AG09319 (cell line): Measurements from ENCODE around the gene ADAM21.
"Not testable (repeated sequence)": the region's sequence is repeated elsewhere in the genome, so short reads cannot be mapped to it uniquely, and the experiment has no call there.

Experiments
- DNase-seq: peaks from one replicate; pipeline ENCODE4 v3.0.0-alpha.2; 2010; ENCODE audit warnings: low read depth; ENCODE audit errors: extremely low read depth
- TF ChIP-seq, protein P1 (sequence below): IDR thresholded peaks from 2 replicates; pipeline ENCODE4 v1.5.1; 2011; ENCODE audit warnings: low read depth, mild to moderate bottlenecking, inconsistent platforms, low read length, moderate library complexity

ADAM21 gene

DNA sequence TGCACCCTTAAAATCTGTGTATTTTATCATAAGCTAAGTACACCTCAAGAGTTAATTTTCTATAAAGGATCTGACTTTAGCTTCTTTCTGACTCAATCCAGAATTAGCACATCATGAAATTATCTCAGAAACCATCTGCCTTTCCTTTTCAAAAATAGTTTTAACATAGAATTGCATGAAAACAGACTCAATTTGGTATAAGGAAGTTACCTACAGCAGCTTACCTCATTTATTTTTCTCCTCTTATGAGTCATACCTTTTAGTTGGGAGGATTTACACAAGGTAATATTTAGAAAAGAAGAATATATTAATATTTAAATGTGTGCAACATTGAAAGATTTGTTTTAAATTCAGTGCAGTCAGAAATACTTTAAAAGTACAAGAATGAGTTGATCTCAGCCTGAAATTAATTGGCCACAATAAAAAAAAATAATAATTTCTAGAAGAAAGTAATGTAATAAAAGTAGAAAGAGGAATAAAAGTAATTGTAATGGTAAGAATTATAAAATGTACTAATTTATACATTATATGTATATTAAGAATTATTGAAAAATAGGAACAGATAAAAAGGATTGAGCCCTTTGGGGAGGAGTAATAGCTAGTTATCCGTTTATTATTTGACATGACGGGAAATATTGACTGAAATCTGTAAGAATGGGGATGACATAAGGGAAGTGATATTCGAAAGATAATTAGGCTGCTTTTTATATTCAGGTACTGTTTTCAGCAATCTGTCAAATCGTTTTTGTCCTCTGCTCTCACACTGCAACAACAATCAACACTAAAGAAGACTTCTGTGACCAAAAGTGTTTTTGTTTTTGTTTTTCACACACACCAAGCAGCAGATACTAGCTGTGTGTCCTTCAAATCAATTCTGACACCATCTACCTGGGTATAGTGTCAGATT, 20.5 kb downstream of the ADAM21 start:
- DNase-seq: no peak
- TF ChIP-seq, protein P1, sequence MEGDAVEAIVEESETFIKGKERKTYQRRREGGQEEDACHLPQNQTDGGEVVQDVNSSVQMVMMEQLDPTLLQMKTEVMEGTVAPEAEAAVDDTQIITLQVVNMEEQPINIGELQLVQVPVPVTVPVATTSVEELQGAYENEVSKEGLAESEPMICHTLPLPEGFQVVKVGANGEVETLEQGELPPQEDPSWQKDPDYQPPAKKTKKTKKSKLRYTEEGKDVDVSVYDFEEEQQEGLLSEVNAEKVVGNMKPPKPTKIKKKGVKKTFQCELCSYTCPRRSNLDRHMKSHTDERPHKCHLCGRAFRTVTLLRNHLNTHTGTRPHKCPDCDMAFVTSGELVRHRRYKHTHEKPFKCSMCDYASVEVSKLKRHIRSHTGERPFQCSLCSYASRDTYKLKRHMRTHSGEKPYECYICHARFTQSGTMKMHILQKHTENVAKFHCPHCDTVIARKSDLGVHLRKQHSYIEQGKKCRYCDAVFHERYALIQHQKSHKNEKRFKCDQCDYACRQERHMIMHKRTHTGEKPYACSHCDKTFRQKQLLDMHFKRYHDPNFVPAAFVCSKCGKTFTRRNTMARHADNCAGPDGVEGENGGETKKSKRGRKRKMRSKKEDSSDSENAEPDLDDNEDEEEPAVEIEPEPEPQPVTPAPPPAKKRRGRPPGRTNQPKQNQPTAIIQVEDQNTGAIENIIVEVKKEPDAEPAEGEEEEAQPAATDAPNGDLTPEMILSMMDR: no peak

DNA sequence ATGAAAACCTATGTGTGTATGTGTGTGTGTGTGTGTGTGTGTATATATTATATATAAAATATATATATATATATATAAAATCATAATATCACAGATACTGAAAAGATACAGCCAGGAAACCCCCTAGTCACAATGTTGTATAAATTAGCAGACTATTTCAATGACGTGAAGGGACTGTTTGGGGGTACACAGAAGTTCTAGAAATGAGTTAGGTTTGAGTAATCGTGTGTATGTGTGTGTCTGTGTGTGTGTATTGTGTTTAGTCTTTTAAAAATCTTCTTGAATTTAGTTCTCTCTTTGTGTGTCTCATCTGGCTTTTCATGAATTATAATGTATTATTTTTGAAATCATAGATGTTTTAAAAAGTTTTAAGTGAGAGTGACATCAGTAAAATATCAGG, 21.9 kb downstream of the ADAM21 start:
- DNase-seq: no peak
- TF ChIP-seq, protein P1: no peak

DNA sequence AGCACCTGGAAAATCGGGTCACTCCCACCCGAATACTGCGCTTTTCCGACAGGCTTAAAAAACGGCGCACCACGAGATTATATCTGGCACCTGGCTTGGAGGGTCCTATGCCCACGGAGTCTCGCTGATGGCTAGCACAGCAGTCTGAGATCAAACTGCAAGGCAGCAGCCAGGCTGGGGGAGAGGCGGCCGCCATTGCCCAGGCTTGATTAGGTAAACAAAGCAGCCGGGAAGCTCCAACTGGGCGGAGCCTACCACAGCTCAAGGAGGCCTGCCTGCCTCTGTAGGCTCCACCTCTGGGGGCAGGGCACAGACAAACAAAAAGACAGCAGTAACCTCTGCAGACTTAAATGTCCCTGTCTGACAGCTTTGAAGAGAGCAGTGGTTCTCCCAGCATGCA, 23.5 kb downstream of the ADAM21 start:
- DNase-seq: not testable (repeated sequence)

DNA sequence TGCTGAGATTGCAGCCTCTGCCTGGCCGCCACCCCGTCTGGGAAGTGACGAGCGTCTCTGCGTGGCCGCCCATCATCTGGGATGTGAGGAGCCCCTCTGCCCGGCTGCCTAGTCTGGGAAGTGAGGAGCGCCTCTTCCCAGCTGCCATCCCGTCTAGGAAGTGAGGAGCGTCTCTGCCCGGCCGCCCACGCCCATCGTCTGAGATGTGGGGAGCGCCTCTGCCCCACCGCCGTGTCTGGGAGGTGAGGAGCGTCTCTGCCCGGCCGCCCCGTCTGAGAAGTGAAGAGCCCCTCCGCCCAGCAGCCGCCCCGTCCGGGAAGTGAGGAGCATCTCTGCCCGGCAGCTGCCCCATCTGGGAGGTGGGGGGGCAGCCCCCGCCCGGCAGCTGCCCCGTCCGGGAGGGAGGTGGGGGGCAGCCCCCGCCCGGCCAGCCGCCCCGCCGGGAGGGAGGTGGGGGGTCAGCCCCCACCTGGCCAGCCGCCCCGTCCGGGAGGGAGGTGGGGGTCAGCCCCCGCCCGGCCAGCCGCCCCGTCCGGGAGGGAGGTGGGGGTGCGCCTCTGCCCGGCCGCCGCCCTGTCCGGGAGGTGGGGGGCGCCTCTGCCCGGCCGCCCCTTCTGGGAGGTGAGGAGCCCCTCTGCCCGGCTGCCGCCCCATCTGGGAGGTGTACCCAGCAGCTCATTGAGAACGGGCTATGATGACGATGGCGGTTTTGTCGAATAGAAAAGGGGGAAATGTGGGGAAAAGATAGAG, 25.6 kb downstream of the ADAM21 start:
- DNase-seq: not testable (repeated sequence)

DNA sequence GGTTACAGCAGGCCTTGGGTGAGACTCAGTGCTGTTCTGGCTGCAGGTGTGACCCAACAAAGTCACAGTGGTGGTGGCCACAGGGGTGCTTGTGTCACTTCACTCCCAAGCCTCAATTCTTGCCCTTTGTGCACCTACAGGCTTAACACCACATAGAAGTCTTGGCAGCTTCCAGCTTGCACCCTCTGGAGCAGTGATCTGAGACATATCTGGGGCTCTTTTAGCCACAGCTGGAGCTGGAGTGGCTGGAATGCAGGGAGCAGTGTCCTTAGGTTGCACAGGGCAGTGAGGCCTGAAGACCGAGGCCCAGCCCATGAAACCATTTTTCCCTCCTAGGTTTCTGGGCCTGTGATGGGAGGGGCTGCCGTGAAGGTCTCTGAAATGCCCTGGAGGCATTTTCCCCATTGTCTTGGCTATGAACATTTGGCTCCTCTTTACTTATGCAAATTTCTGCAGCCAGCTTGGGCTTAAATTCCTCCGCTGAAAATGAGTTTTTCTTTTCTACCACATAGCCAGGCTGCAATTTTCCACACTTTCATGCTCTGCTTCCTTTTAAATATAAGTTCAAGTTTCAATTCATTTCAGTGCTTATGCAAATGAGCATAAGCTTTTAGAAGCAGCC, 37.7 kb downstream of the ADAM21 start:
- TF ChIP-seq, protein P1: no peak
- no peak for DNase-seq

DNA sequence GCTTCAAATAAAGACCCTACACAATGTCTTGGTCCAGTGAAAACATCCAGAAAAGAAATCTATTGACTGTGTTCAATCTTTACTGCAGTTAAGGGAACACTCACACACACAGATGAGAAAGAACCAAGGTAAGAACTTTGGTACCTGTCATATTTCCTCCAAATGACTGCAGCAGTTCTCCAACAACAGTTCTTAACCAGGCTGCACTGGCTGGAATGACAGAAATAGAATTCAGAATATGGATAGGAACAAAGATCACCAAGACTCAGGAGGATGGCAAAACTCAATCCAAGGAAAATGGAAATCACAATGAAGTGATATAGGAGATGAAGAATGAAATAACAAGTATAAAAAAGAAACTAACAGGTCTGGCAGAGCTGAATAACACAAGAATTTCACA, 46.2 kb downstream of the ADAM21 start:
- TF ChIP-seq, protein P1: no peak
- DNase-seq: no peak
